DMS153 treated with DMSO at 0.1 percent for 48 hours (cell line): Measurements from ENCODE around the gene RHOF.
"Not testable (repeated sequence)": the region's sequence is repeated elsewhere in the genome, so short reads cannot be mapped to it uniquely, and the experiment has no call there.

Source experiments
- DNase-seq: peaks from one replicate; lab custom pipeline; 2025; ENCODE audit not compliant: unreplicated experiment; lab: John Stamatoyannopoulos, UW

Gene RHOF

DNA sequence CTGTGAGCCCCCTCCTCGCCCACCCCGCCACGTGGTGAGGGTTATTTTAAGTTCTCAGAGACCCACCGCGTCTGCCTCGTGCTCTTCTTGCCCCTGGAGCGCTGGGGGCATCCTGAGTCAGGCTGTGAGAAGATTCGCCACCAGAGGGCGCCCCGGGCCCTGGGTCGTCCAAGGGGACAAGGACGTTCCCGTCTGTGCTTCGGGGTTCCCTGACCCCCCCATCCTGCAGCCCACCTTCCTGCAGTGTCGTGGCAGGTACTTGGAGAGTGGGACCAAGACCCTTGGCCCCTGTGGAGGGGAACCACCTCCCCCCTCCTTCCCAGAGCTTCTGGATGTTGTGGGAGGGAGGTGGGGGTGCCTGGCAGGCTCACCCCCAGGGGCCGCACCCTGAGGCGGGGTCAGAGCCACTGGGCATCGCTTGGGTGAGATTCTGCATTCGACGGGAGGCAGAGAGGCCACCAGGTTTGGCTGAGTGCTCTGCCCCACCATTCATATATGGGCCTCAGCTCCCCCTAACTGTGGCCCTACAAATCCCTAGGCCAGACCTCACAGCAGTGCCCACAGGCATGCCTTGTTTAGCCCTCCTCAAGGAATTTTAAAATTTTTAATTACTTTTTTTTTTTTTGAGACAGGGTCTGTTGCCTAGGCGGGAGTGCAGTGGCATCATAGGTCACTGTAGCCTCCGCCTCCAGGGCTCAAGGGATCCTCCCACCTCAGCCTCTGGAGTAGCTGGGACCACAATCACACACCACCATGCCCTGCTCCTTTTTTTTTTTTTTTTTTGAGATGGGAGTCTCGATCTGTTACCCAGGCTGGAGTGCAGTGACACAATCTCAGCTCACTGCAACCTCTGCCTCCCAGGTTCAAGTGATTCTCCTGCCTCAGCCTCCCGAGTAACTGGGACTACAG is 17.0 kb downstream of the RHOF start:
- DNase-seq, result peak; percentile 23

DNA sequence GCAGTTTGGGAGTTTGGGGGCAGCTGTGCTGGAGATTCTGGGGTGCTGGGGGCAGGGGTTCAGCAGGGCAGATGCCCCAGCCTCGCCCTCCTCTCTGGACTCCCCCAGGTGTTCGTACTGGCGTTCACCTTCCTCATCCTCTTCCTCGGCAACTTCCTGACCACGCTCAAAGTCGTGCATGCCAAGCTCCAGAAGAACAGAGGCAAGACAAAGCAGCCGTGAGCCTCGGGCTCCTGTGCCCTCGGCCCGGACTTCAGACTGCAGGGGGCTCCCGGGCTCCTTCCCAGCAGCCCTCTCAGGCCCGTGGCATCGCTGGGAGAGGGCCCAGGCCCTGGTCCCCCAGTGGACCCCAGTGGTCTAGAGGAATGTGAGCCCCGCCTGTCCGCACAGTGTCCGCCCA is 18.0 kb downstream of the RHOF start:
- DNase-seq, result no peak

GRCh38 chr12:121774968-121775474 is 18.5 kb downstream of the RHOF start:
- DNase-seq, result no peak

- DNase-seq, result peak; percentile 67
Observed at GRCh38 chr12:121773011-121773777, 20.3 kb downstream of the RHOF start.

- DNase-seq, result no peak
Observed at GRCh38 chr12:121770813-121771625, 22.5 kb downstream of the RHOF start.

GRCh38 chr12:121770388-121770787 is 23.1 kb downstream of the RHOF start:
- no peak for DNase-seq

- DNase-seq, result no peak
Observed at GRCh38 chr12:121769831-121770301, 23.6 kb downstream of the RHOF start.

GRCh38 chr12:121769297-121769830 is 24.1 kb downstream of the RHOF start:
- no peak for DNase-seq

GRCh38 chr12:121767525-121768016 is 25.9 kb downstream of the RHOF start:
- peak; percentile 3 for DNase-seq

DNA sequence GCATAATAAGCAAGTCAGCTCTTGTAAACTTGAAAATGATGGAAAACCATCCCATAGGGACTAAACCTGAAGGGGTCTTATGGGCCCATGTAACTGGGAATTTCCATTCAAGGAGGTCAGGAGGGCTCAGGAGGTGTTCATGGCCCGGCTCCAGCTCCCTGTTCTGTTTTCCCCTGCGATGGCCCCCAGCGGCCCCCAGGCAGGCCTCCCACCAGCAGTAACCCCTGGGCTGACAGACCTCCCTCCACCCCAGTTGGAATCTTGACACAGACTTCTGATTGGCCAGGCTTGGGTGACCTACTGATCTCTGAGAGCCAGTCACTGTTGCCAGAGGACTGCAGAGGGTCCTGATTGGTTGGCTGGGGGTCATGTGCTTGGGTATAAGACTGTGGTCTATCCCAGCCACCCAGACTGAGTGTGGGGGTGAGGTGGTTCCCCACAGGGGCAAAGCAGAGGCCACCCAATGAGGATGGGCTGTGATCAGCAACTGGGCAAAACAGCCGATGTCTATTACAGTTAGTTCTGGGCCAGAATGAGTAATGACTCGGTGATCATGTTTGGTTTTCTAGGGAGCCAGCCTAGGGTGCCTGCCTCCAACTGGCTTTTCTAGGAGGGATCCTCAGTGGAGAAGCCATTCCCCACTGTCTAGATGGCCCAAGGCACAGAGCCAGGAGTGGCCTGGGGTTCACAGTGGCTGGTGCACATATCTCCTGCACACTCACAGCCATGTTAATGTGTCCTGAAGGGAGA is 27.0 kb downstream of the RHOF start:
- no peak for DNase-seq

GRCh38 chr12:121765573-121765972 is 27.9 kb downstream of the RHOF start:
- DNase-seq, result no peak

DNA sequence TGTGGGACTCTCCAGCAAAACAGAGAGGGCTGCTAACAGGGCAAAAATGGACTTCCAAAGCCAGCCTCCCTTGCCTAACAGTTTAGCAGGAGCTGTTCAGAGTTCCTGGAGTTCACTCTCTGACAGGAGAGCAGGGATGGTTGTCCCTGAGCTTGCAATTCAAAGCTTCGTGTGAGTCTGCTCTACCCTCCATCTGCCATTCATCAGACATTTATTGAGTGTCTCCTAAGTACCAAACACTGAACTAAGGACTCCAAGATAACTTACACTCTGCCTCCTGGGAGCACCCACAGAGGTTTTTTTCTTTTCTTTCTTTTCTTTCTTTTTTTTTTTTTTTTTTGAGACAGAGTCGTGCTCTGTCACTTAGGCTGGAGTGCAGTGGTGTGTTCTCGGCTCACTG is 28.7 kb downstream of the RHOF start:
- no peak for DNase-seq

DNA sequence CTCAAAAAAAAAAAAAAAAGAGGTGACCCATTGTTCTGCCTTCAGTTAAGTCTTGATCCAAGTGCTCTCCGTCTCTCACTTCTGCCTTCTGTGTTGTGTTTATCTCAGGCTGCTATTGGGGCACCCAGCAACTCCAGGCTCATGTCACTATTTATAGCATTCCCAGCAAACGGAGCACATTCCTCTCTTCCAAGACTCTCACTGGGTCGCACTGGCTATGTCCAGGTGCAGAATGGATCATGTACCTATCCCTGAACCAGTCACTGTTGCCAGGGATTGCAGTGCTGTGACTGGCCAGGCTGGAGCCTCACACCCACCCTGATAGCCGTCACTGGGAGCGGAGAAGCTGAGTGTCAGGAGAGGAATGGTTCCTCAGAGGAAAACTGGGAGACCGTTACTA is 31.2 kb downstream of the RHOF start:
- DNase-seq, result no peak

GRCh38 chr12:121758536-121758935 is 35.0 kb downstream of the RHOF start:
- DNase-seq, result not testable (repeated sequence)

DNA sequence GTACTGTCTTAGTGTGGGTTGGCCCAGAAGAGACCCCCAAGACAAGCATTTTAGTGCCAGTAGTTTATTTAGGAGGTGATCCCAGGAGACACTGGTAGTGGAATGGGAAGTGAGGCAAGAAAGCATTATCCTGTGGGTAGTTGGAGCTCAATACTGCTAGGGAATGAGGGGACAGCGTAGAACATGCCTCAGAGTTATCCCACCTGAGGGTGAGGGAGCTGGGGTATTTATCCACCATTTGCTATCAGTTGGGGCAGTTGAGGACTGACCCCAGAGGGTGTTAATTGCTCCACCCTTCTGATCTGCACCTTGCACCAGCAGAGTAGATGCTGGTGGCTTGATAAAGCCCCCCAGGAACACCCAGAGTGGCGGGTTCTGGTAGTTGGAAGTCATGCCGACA is 37.9 kb downstream of the RHOF start:
- DNase-seq, result no peak

DNA sequence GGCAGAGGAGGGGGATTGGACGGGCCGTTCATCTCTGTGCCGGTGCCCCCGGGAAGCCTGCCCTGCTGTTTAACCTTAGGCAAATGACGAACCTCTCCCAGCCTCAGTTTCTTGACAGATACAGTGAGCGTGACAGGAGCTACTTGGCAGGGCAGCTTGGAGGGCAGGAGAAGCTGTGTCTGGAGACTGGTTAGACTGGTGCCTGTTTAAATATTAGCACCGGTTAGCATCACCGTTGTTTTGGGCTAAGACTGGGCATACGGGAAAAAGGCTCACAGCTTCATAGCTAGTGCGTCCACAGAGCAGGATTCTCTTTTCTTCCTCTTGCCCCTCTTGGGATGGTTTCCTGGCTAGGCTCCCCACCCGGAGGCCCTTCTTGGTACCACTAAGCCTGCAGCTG is 38.7 kb downstream of the RHOF start:
- DNase-seq, result no peak

DNA sequence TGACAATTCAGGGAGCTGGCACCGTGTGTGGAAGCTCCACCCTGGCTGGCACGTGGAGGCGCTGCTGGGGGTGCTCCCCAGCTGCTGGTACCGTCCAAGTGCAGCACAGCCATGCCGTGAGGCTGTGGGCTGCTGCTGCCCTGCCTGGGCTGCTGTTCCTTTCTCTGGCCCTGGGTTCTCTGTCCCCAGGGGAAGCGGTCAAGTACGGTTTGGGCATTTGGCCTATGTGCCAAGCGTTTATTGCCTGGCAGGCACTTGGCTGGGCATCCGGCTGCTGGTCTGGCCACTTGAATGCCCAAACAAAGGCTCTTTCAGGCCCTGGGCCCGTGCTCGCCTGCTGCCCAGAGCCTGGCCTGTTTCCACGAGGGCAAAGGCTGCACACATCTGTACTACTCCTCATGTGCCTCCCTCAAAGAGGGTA is 39.6 kb downstream of the RHOF start:
- DNase-seq, result no peak

GRCh38 chr12:121751749-121752351 is 41.6 kb downstream of the RHOF start:
- no peak for DNase-seq

DNA sequence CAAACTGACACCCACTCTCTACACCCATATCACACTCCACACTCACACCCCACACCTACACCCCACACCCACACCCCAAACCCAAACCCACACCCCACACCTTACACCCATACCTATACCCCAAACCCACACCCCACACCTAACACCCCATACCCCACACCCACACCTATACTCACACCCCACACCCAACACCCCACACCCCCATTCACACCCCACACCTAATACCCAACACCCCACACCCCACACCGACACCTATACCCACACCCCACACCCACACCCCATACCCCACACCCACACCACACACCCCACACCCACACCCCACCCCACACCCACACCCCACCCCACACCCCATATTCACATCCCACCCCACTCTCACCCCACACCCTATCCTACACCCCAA is 42.5 kb downstream of the RHOF start:
- no peak for DNase-seq
